Measurements from ENCODE around the gene TRIM52.

Gene TRIM52

DNA sequence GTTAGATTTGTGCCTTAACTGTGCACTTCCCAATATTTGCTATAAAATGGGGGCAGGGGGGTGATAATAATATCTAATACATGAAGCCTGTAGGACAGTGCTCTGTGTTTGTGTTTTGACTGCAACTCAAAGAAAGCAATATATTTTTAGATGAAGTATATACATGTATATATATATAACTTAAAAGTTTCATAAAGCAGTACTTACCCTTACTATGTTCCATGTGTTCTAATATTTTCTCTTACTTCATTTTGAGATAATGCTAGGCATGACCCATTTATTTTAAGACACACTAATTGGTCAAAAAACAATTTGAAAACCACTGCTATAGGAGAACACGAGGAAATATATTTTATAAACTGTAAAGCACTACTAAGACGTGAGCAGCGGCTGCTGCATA lies 2.4 kb downstream of the TRIM52 start:
- DNase-seq (ENCODE audit: low read depth in 2 of 2): no peak

DNA sequence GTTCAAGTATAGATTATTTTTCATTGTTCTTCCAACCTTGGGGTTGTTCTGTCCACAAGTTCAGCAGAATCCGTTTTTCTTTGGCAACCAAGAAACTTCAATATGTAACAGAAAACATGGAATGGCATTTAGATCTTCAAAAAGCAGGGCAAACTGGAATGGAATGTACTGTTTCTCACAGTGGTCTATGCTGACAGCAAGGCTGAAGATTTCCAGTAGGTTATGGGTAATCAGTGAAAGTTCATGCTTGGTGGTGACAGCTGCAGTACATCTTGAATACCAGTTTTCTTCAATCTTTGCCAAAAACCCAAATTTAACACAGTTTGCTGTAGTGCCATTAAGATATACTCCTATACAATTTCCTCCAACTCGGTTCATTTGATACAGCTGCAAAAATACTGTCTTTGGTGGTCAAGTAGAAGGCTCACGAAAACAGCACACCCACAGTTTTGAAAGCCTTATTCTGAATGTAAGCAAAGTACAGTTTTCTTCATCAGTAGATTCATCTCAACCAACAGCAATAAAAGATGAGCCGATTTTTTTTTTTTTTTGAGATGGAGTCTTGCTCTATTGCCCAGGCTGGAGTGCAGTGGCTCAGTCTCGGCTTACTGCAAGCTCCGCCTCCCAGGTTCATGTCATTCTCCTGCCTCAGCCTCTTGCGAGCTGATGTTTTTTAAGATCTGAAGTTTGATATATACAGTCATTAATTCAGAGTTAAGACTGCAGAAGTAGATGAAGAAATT lies 4.9 kb downstream of the TRIM52 start:
- no peak for DNase-seq (ENCODE audit: low read depth in 2 of 2)

DNA sequence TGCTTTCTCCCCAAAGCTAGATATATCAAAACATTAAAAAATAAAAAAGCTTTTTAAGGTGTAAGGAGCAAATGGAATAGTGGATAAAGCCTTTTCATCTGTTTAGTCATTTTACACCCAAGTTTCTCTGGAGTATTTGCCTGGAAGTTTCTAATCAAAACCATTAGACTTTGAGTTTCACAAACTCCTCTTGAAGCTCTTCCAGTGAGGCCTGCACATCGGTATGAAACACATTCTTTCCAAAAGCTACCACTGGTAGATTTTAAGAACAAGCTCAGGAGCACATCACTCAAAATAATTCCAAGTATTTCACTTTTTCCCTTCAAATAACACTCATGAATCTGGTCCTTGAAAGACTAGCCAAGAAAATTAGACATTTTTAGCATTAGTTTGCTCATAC lies 5.7 kb downstream of the TRIM52 start:
- DNase-seq (ENCODE audit: low read depth in 2 of 2): no peak

DNA sequence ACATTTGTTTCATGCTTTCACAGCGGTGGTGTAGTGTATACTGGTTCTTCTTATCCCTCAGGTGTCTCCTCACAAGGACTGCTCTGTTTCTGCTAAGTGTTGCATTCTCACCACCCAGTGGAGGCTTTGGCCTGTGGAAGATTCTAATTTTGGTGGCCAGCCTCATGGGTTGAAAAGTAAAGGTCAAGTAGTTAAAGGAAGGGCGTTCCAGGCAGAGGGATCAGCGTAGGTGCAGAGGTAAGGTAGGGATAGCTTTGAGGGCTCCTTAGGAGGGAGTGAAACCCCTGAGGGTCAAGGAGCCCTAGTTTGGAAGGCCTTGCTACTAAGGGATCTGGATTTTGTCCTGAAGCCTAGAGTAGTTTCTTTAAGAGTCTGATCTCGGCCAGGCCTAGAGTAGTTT lies 12.7 kb downstream of the TRIM52 start:
- DNase-seq (ENCODE audit: low read depth in 2 of 2): no peak

DNA sequence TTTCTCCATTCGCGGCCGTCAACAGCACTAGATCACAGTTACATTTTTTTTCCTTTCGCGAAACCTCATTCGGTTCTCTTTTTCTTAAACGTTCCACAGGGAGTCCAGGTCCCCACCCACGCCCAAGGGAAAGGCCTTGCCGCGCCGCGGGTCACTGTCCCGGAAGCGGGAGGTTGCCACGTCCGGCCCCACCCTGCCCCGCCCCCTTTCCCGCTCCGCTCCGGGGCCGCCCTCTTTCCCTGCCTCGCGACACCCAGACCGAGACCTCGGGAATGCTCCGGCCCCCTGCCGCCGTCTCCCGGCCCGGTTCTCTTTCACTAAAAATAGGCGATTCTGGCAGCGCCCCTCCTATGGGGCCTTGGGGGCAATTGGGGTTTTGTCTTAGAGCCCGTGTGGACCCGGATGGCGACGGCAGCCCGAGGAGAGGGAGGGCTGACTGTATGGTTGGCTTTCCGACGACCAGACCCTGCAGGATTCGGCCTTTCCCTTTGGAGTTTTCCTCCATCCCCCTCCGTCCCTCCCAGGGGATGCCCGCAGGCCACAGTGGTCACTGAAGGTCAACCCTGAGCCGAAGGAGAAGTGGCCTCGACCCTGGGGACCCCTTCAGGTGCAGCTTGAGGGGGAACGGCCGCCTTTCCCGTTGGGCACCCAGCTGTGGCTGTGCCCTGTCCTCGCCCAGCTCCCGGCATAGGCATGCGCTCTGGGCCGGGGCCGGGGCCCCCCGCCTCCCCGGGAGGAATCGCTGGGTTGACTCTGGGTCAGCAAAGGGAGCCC lies 14.5 kb downstream of the TRIM52 start:
- peak; percentile 46 to 47 for DNase-seq (ENCODE audit: low read depth in 2 of 2)

DNA sequence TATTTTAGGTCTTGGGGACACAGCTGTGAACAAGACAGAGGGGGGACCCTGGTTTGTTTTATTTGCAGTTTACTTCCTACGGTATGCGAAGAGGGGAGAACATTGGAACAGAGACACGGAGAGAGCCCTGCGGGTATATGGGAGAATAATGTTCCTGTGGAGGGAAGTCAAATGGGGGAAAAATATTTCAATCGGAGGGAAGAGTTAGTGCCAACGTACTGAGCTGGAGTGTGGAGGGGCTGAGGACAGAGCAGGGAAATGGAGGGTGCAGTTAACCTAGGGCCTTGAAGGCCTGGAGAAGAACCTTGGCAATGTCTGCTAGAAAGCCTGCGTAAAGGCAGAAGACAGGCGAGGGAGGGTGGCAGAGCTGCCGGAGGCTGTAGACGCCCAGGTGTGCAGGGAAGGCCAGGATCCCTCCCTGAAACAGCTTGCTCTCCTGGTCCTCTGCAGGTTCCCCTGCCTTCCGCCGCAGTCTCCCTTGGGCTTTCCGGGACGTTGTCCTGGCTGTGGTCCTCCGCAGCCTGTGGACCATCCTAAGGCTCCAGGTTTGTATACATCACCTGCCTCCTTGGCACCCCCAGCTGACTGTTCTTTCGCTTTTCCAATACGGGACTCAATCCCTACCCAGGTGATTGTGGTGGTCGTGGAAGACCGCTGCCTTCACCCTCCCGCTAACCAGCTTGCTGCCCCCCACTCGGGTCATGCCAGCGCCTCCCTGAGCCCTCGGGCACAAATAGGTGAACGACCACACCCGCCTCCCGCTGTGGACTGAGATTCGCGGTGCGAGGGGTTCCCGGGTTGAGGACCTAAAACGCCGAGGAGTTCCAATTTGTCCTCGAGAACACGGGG lies 15.3 kb downstream of the TRIM52 start:
- no peak for DNase-seq (ENCODE audit: low read depth in 2 of 2)

DNA sequence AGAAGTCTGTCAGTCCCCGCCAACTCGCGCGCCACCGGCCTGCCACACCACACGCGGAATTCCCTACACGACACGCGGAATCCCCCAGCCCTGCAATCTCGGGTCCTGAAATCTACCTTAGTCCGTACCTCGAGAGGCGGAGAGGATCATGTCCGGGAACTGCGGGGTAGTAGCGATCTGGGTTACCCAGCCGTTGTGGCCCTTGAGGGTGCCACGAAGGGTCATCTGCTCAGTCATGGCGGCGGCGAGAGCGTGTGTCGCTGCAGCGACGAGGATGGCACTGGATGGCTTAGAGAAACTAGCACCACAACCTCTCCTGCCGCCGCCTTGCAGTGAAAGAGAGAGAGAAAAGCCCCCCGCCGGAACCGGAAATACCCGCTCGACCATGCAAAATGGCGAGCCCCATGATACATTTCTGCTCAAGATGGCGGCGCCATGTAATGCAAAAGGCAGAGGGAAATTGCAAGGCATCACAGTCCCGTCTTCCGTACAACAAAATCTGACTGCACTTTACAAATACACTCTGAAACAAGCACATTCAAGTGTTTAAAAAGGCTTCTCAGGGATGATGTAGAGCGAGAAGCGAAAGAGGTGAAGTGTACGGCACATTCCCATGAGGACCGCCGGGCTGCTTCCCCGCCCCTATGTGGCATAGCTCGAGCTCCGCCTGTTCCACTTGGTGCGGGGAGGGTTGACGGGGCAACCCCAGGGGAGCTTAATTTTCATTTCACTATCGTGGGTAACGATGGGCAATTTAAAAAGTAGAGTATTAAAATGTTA lies 17.2 kb downstream of the TRIM52 start, which contains the start of gene RACK1:
Gene RACK1 (minus strand): TSS at position 343 of the 780 bp plus-strand sequence. CDS start 106 bp downstream, at position 237.
- DNase-seq (ENCODE audit: low read depth in 2 of 2): peak; percentile 67 to 79

DNA sequence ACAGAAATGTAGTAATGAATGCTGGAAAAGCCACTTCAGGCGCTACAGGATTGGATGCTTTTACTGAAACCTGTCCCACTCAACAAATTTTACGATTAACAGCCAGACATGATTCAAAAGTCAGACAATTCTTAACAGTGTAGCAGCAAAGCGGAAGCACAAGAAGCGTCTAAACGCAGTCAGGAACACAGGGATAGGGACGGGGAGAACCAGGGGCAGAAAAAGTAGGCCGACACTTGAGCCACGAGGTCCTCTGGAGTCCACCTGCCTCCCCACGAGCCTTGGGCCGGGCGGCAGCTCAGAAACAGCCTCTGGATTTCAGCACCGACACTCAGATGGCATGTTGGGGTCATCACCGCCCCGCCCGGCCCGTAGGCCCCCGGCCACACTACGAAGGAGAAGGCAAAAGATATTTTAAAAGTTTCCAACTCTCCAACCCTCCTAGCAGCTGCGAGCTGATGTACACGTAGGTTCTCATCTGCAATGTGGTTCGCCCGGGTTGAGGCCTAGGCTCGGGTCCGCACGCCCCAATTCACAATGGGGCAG lies 17.9 kb downstream of the TRIM52 start:
- DNase-seq (ENCODE audit: low read depth in 2 of 2): no peak

DNA sequence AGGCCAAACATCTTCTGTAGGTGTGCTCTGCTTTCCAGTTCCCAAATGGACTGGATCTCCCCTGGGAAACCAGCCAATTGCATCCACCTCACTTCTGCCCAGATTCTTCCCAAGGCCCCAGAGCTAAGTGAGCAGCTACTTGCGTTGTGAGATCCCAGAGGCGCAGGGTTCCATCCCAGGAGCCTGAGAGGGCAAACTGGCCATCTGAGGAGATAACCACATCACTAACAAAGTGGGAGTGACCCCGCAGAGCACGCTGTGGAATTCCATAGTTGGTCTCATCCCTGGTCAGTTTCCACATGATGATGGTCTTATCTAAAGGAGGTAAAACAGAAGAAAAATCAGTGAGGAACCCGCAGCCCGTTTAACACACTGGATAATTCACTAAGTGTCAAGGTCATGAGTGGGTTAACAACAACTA lies 18.9 kb downstream of the TRIM52 start:
- no peak for DNase-seq (ENCODE audit: low read depth in 2 of 2)

DNA sequence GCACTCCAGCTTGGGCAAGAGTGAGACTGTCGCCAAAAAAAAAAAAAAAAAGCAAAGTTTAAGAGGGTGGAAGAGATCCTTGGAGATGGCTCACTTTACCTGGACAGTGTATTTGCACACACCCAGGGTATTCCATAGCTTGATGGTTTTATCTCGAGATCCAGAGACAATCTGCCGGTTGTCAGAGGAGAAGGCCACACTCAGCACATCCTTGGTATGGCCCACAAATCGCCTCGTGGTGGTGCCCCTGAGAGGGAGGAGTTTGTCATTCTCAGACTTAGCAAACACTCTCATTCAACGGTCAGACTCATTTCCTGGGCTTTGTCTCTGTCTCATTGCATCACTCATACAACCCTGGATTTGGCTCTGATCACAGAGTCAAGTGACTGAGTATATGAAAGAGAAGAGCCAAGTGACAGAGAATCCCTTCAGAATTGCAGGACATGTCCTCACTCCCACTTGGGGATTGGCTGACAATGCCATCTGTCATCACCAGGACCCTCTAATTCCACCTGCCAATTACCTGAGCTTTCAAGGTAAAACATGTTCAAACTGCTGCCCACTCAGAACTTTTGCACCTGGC lies 19.5 kb downstream of the TRIM52 start:
- DNase-seq (ENCODE audit: low read depth in 2 of 2): no peak

DNA sequence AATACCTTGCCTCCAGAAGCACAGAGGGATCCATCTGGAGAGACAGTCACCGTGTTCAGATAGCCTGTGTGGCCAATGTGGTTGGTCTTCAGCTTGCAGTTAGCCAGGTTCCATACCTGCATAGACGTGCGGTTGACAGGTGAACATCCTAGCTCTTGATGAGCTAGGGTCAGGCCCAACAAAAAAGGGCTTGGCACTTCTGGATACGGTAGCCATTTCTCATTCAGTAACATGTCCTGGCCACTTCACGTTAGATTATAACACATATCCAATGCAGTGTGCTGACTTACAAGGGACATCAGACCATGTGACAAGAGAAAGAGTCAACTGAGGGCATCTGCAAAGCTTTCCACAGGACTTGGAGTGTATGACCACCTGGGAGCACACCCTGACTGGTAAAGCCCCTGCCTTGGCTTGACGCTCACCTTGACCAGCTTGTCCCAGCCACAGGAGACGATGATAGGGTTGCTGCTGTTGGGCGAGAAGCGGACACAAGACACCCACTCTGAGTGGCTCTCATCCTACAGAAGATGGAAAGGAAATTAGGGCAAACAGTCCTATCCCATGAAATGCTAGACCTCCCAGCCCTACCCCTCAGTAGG lies 21.8 kb downstream of the TRIM52 start:
- no peak for DNase-seq (ENCODE audit: low read depth in 2 of 2)

DNA sequence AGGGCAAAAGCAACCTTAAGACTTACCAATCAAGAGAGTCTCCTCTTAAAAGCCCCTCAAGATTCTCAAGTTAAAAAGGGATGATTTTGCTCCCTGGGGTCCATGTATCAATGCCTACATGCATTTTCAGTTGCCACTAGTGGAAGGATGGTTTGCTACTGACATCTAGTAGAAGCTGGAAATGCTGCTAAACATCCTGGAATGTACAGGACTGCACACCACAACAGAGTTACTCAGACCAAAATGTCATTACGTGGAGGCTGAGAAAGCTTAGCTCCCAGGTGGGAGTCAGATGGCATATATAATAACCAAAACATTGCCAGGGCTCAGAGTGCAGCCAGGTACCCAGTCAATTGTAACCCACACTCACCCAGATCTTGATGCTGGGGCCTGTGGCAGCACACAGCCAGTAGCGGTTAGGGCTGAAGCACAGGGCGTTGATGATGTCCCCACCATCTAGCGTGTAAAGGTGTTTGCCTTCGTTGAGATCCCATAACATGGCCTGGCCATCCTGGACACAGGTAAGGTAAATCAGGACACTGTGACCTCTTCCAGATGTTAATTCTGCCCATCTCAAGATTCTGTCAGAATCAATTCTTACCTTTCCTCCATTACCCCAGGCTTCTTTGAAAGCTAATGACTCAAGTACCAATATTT lies 23.1 kb downstream of the TRIM52 start:
- no peak for DNase-seq (ENCODE audit: low read depth in 2 of 2)

DNA sequence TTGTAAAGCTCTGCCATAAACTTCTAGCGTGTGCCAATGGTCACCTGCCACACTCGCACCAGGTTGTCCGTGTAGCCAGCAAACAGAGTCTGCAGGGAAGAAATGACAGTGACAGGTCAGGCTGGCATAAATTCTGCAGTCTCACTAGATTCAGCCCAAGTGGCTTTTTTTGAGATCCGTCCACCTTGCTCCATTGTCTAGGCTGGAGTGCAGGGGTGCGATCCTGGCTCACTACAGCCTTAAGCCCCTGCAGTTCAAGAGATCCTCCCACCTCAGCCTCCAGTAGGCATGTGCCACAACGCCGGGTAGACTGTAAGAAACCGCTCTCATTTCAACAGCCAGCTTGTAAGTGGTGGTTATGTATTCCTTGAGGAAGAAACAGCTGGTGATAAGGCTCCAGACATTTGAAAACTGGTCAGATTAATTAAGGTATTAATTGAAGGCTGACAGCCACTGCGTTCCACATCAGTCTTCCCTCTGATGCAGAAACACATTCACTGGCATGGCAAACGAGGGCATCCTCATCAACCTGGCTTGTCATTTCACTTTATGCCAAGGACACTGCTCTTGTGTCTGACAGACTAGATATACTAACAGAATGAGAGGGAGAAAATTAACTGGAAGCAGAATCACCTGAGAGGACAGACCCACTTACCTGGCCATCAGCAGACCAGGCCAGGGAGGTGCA lies 23.8 kb downstream of the TRIM52 start:
- DNase-seq (ENCODE audit: low read depth in 2 of 2): no peak

DNA sequence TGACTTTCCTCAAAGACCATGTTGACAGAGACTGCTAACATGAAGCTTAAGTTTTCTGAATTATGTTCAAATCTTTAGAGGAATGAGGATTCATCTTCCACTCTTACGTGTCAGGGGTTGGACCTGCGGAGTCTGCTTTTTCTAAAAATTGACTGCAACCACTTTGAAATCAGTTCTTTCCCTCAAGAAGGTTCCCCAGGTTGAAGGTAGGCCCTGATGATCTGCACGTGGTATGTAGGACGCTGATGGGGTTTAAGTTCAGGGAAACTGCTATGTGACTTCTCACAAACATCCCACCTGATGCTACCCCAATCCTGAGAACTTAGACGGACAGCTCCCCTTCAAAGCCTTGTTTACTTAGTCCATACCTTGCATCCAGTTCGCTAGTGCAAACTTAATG lies 24.5 kb downstream of the TRIM52 start:
- DNase-seq (ENCODE audit: low read depth in 2 of 2): no peak

DNA sequence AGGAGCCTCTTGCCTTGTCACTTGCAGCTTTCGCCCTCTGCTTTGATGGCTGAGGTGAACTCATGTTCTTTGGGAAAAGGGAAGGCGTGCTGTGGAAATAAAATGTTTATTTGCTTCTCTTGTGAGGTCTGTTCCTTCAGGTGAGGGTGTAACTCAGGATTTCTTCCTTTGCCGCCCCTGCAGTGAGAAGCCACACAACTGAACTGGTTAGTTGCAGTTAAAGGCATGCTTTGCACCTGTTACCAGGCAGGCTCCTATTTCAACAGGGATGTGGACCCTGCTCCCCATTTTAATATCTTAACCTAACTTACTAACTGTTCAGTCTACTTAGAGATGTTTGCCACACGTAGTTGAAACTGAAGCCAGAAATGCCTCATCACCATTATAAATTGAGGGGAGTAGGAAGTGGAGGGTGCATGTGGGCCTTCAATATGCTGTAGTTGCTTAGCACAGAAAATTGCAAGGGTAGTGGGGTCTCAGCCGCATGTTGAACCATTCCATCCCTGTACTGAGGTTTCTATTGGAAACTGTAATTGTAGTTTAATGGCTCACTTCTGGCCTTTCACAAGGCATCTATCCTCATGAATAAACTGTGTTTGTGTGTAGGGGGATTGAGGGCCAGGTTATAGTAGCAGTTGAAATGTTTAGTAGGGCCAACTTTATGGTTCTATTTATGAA lies 25.1 kb downstream of the TRIM52 start:
- DNase-seq (ENCODE audit: low read depth in 2 of 2): no peak

DNA sequence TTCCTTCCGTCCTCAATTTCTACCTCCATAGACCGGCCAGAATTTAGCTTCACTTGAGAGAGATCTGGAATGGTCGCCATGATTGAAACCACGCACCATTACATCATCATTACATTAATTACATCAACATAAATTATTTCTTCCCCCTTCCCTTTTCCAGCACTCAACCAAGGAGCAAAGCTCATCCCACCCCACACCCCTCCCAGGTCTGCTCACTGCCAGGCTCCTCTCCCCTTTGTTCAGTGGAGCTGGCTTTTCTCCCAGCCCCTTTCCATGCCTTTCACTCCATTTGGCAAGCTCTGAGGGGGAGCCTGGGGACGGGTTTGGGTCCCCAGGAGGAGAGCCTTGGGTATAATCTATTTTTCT lies 25.6 kb downstream of the TRIM52 start:
- DNase-seq (ENCODE audit: low read depth in 2 of 2): no peak

DNA sequence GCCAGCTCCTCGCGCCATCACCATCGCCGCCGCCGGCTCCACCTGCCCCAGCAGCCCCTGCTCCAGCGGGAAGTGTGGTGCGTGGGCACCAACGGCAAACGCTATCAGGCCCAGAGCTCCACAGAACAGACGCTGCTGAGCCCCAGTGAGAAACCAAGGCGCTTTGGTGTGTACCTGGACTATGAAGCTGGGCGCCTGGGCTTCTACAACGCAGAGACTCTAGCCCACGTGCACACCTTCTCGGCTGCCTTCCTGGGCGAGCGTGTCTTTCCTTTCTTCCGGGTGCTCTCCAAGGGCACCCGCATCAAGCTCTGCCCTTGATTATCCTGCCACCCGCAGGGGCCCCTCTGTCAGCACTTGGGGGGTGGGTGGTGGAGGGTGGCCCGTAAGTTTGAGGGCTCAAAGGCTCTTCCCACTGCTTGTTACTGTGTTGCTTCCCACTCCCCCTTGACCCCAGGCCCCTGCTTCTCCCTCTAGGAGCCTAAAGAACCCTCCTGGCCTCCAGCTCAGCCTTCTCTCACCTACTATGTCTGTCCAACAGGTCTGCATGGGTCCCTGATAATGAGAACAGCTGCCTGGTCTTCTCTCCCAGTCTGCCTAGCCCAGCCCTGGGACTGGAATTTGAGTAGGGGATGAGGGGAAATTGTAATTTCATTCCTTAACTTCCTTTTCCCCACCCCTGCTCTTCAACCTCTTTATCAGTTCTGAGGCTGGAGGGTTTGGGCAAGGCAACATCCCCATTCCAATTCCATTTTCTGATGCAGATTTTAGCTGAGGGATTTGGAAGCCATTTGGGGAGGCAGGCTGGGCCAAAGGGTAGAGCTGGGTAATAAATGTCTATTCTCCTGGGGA lies 26.3 kb downstream of the TRIM52 start:
- no peak for DNase-seq (ENCODE audit: low read depth in 2 of 2)

Data from stimulated activated CD4-positive, alpha-beta T cell treated with anti-CD3 and anti-CD28 coated beads, Interleukin-1b, Interleukin-23, amount 100 ng/mL, for 1 hour (primary cell).